GM18867 (cell line): ENCODE results near the gene WHRN.

ENCODE experiments used
- ATAC-seq: cut with Tn5 transposase; IDR thresholded peaks from one replicate; pipeline ENCODE4 v1.9.1; 2021; ENCODE audit warnings: mild to moderate bottlenecking, moderate library complexity; ENCODE audit not compliant: unreplicated experiment

Gene WHRN

GRCh38 chr9:114425126-114425525 is 80.1 kb downstream of the WHRN start:
- ATAC-seq: no peak

GRCh38 chr9:114424126-114424525 is 81.1 kb downstream of the WHRN start:
- ATAC-seq: no peak

GRCh38 chr9:114423181-114423580 is 82.1 kb downstream of the WHRN start:
- no peak for ATAC-seq

- no peak for ATAC-seq
These were observed 84.1 kb downstream of the WHRN start for GRCh38 chr9:114421147-114421546.

- no peak for ATAC-seq
These were observed 85.5 kb downstream of the WHRN start for GRCh38 chr9:114419796-114420195.

GRCh38 chr9:114418053-114418452 is 87.2 kb downstream of the WHRN start:
- ATAC-seq: no peak

GRCh38 chr9:114417511-114417910 is 87.8 kb downstream of the WHRN start:
- ATAC-seq: no peak

GRCh38 chr9:114416906-114417305 is 88.4 kb downstream of the WHRN start:
- ATAC-seq: no peak

GRCh38 chr9:114416290-114416689 is 89.0 kb downstream of the WHRN start:
- no peak for ATAC-seq

GRCh38 chr9:114414346-114414745 is 90.9 kb downstream of the WHRN start:
- no peak for ATAC-seq

- no peak for ATAC-seq
These were observed 91.4 kb downstream of the WHRN start for GRCh38 chr9:114413861-114414301.

- no peak for ATAC-seq
These were observed 93.1 kb downstream of the WHRN start for GRCh38 chr9:114412048-114412683.

- no peak for ATAC-seq
These were observed 93.8 kb downstream of the WHRN start for GRCh38 chr9:114411452-114411851.

GRCh38 chr9:114410910-114411309 is 94.4 kb downstream of the WHRN start:
- ATAC-seq: no peak

GRCh38 chr9:114409842-114410241 is 95.4 kb downstream of the WHRN start:
- ATAC-seq: no peak

GRCh38 chr9:114409103-114409780 is 96.0 kb downstream of the WHRN start:
- ATAC-seq: no peak

- no peak for ATAC-seq
These were observed 96.6 kb downstream of the WHRN start for GRCh38 chr9:114408645-114409044.

GRCh38 chr9:114407889-114408288 is 97.4 kb downstream of the WHRN start:
- no peak for ATAC-seq

- ATAC-seq: no peak
These were observed 98.8 kb downstream of the WHRN start for GRCh38 chr9:114406441-114406840.

GRCh38 chr9:114405294-114406034 is 99.8 kb downstream of the WHRN start:
- peak; percentile 85 for ATAC-seq

GRCh38 chr9:114404531-114404930 is 100.7 kb downstream of the WHRN start:
- ATAC-seq: no peak

- no peak for ATAC-seq
These were observed 102.0 kb downstream of the WHRN start for GRCh38 chr9:114403153-114403756.
